NCI-H146 treated with DMSO at 0.1 percent for 48 hours (cell line): ENCODE measurements around the gene SDHA.
A peak's percentile ranks its signal among the peaks of the same experiment; 100 is the strongest.

Experiments used
- DNase-seq: peaks from one replicate; lab custom pipeline; 2025; ENCODE audit not compliant: unreplicated experiment; lab: John Stamatoyannopoulos, UW

Gene SDHA

GRCh38 chr5:185095-186070, 32.7 kb upstream of the SDHA start:
- no peak for DNase-seq

- no peak for DNase-seq
Measured at GRCh38 chr5:186091-187041, 31.8 kb upstream of the SDHA start.

- DNase-seq: no peak
Measured at GRCh38 chr5:187042-187431, 31.1 kb upstream of the SDHA start.

GRCh38 chr5:187617-188451, 30.3 kb upstream of the SDHA start:
- no peak for DNase-seq

GRCh38 chr5:188488-189481, 29.3 kb upstream of the SDHA start:
- DNase-seq: peak; percentile 72

- no peak for DNase-seq
Measured at GRCh38 chr5:189486-189885, 28.6 kb upstream of the SDHA start.

- no peak for DNase-seq
Measured at GRCh38 chr5:189976-190365, 28.1 kb upstream of the SDHA start.

GRCh38 chr5:190366-191035, 27.6 kb upstream of the SDHA start:
- DNase-seq: no peak

GRCh38 chr5:191036-191948, 26.8 kb upstream of the SDHA start, which contains the start of gene LRRC14B:
Gene LRRC14B, plus strand, starts transcription at chr5:191495. Its CDS starts 44 bp downstream, at chr5:191539.
- peak; percentile 54 for DNase-seq

GRCh38 chr5:191949-192690, 26.0 kb upstream of the SDHA start:
- DNase-seq: no peak

GRCh38 chr5:192691-192969, 25.5 kb upstream of the SDHA start:
- no peak for DNase-seq

GRCh38 chr5:192970-193831, 24.9 kb upstream of the SDHA start:
- no peak for DNase-seq

- no peak for DNase-seq
Measured at GRCh38 chr5:194102-194501, 24.0 kb upstream of the SDHA start.

- no peak for DNase-seq
Measured at GRCh38 chr5:194603-195209, 23.4 kb upstream of the SDHA start.

- DNase-seq: no peak
Measured at GRCh38 chr5:195401-196160, 22.5 kb upstream of the SDHA start.
